ENCODE data around the gene TMEM183A.

- TF ChIP-seq EZH2 (IDR thresholded peaks at IDR 0.05; ENCODE audit: borderline replicate concordance) (no peak), CTCF (IDR thresholded peaks at IDR 0.05; ENCODE audit: poor library complexity) (no peak), EZH2phosphoT487 (IDR thresholded peaks at IDR 0.05; ENCODE audit: low read depth, severe bottlenecking, unreplicated experiment) (no peak)
These were observed 59.8 kb downstream of the TMEM183A start for GRCh38 chr1:203066965-203067364.
